ENCODE data around the gene KCNMA1. TPM values are rescaled to one million over a fixed set of nuclear protein-coding genes. Genes with fewer than 3 reads are reported as not detected.

Gene KCNMA1
- total RNA-seq, 1 experiment from 2014 or later, result 0.45 TPM

- Mint-ChIP-seq H3K27ac (ENCODE audit: unreplicated experiment) (no peak overlapping the region), H3K36me3 (ENCODE audit: insufficient read depth, unreplicated experiment) (peaks cover 4% of the 10 kb centered on the region), H3K27me3 (ENCODE audit: unreplicated experiment) (no peaks in the 10 kb centered on the region), H3K9me3 (ENCODE audit: low read depth, unreplicated experiment) (no peaks in the 10 kb centered on the region), H3K4me1 (ENCODE audit: low read depth, unreplicated experiment) (peaks cover 25% of the 10 kb centered on the region), H3K4me3 (ENCODE audit: low read depth, unreplicated experiment) (no peak overlapping the region)
- TF ChIP-seq CTCF (IDR thresholded peaks at IDR 0.05; ENCODE audit: unreplicated experiment), result no peak
- no peak for DNase-seq
- CTCF ChIA-PET, result no interaction called here
- BruUV-seq (replicated peaks), result no TSS peak
- intact Hi-C loops (cut with micrococcal nuclease; ENCODE audit: unreplicated experiment), result no loop called here
These were observed 41.6 kb upstream of the KCNMA1 start for GRCh38 chr10:77679217-77679616.

GRCh38 chr10:77678146-77678545 is 40.5 kb upstream of the KCNMA1 start:
- Mint-ChIP-seq H3K9me3 (ENCODE audit: low read depth, unreplicated experiment) (peaks cover 5% of the 10 kb centered on the region), H3K27me3 (ENCODE audit: unreplicated experiment) (no peaks in the 10 kb centered on the region), H3K36me3 (ENCODE audit: insufficient read depth, unreplicated experiment) (peaks cover 4% of the 10 kb centered on the region), H3K4me1 (ENCODE audit: low read depth, unreplicated experiment) (peaks cover 24% of the 10 kb centered on the region), H3K27ac (ENCODE audit: unreplicated experiment) (no peak overlapping the region), H3K4me3 (ENCODE audit: low read depth, unreplicated experiment) (no peak overlapping the region)
- CTCF ChIA-PET, result interaction anchor here (0.7 kb wide), 1 partner anchor 10 kb away, joined by 3 read pairs; no protein-coding TSS in a partner anchor
- intact Hi-C loops (cut with micrococcal nuclease; ENCODE audit: unreplicated experiment), result no loop called here
- DNase-seq, result no peak
- TF ChIP-seq CTCF (IDR thresholded peaks at IDR 0.05; ENCODE audit: unreplicated experiment), result no peak
- no TSS peak for BruUV-seq (replicated peaks)

DNA sequence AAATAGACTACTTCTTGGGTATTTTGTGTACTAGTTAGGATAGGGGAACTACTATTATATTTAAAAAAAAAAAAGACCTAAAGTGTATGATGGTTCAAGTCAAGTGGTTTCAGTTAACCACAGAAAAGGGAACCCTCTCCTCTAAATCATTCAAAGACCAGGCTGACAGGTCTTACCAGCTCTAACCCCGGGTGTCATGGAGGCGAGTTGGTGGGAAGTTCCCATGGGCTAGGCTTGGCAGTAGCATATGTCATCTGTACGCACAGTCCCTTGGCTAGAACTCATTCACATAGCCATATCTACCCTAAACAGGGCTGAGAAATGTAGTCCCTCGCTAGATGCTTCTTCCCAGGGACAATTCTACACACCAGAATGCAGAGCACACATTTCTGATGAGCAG is 37.7 kb upstream of the KCNMA1 start:
- intact Hi-C loops (cut with micrococcal nuclease; ENCODE audit: unreplicated experiment), result no loop called here
- Mint-ChIP-seq H3K36me3 (ENCODE audit: insufficient read depth, unreplicated experiment) (no peaks in the 10 kb centered on the region), H3K4me1 (ENCODE audit: low read depth, unreplicated experiment) (peaks cover 8% of the 10 kb centered on the region), H3K27ac (ENCODE audit: unreplicated experiment) (no peak overlapping the region), H3K27me3 (ENCODE audit: unreplicated experiment) (peaks cover 14% of the 10 kb centered on the region), H3K9me3 (ENCODE audit: low read depth, unreplicated experiment) (peaks cover 5% of the 10 kb centered on the region), H3K4me3 (ENCODE audit: low read depth, unreplicated experiment) (no peak overlapping the region)
- no peak for TF ChIP-seq CTCF (IDR thresholded peaks at IDR 0.05; ENCODE audit: unreplicated experiment)
- no TSS peak for BruUV-seq (replicated peaks)
- DNase-seq, result no peak
- CTCF ChIA-PET, result interaction anchor here (0.6 kb wide), 1 partner anchor 267 kb away, joined by 3 read pairs; no protein-coding TSS in a partner anchor

- CTCF ChIA-PET, result interaction anchor here (0.6 kb wide), 1 partner anchor 160 kb away, joined by 3 read pairs; no protein-coding TSS in a partner anchor
- intact Hi-C loops (cut with micrococcal nuclease; ENCODE audit: unreplicated experiment), result no loop called here
- no peak for TF ChIP-seq CTCF (IDR thresholded peaks at IDR 0.05; ENCODE audit: unreplicated experiment)
- no peaks in the 10 kb centered on the region for H3K36me3 Mint-ChIP-seq (ENCODE audit: insufficient read depth, unreplicated experiment)
- DNase-seq, result no peak
- peaks cover 5% of the 10 kb centered on the region for H3K9me3 Mint-ChIP-seq (ENCODE audit: low read depth, unreplicated experiment)
- H3K4me1 Mint-ChIP-seq (ENCODE audit: low read depth, unreplicated experiment), result peaks cover 8% of the 10 kb centered on the region
- H3K27ac Mint-ChIP-seq (ENCODE audit: unreplicated experiment), result no peak overlapping the region
- BruUV-seq (replicated peaks), result no TSS peak
- H3K4me3 Mint-ChIP-seq (ENCODE audit: low read depth, unreplicated experiment), result no peak overlapping the region
- H3K27me3 Mint-ChIP-seq (ENCODE audit: unreplicated experiment), result peaks cover 25% of the 10 kb centered on the region
These were observed 36.0 kb upstream of the KCNMA1 start for GRCh38 chr10:77673515-77674140.
